NCI-H2227 (cell line): ENCODE results near the gene CD34.
"Not testable (repeated sequence)": the region's sequence is repeated elsewhere in the genome, so short reads cannot be mapped to it uniquely, and the experiment has no call there.

ENCODE experiments used
- DNase-seq: peaks from one replicate; lab custom pipeline; 2025; ENCODE audit not compliant: unreplicated experiment; lab: John Stamatoyannopoulos, UW

The CD34 gene

DNA sequence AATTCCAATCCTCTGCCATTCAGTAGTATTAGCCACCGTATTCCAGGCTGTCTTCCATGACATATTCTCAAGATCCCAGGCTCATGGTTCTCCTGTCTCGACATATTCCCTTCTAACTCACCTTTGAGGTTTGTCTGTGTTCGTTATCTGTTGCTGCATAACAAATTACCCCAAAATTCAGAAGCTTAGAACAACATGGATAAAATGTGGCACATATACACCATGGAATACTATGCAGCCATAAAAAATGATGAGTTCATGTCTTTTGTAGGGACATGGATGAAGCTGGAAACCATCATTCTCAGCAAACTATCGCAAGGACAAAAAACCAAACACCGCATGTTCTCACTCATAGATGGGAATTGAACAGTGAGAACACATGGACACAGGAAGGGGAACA is 33.0 kb downstream of the CD34 start:
- DNase-seq = not testable (repeated sequence)

DNA sequence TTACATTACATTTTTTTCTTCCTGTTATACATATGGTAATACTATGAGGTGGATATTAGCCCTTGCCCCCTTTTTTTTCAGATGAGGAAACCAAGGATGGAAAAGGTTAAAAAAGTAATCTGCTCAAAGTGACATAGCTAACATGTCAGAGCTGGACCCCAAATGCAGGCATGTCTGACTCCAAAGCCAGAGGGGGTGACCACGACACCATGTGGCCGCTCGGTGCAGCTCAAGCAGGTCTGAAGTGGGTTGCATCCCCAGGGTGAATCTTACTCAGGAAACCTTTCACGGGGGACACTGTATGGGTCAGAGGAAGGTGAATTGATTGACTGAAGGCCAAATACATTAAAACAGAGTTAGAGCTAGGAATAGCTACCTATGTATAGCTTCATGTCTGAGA is 34.8 kb downstream of the CD34 start:
- no peak for DNase-seq

DNA sequence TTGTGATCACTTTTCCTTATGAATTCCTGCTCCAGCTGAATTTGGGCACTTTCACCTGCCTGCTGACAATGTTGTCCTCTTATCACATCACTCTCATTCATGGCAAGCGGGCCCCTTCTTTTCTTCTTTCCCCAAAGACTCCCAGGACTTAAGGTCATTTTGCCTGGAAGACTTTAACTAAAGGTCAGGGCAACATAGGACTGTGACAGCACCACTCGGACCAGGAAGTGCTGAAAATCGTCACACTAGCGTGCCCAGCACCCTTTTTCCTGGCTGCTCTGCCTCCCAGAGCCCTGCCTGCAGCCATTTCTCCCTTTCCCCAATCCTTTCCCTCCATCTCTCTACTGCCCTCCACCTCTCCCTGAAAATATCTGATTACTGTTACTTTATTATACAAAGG is 35.4 kb downstream of the CD34 start:
- DNase-seq = no peak

DNA sequence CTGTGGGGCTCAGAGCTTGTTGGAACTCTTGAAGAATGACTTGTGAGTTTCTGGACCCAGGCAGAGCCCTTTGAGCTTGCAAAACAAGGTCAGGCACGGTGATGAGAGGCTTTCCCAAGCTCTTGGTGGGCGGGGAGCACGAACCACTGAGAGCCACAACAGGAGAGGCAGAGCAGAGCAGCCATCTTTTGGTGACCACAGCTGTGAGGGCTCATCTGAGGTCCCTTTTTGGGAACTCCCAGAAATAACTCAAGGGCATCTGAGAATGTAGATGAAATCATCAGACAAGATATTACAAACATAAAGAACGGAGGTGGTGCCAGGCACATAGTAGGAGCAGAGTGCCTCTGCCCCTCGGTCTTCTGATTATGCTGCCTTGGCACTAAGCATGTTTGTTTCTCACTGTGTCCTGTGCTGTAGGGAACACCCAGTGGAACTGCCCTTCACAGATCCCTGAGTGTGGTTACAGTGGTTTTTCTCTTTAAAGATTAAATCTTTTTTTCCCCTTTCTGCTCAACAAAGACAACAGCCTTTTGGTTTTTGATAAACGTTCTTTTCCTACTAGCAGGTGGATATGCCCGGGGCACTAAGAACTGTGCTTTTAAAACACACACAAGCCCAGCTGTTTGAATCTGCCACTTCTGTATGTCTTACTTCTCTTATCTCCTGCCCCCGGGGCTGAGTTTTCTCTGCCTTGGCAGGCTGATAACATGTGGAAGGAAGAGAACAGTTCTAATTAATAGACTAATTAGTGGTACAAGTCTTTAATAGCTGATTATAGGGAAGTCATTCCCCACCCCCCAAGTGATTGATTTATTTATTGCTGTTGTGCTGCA is 37.7 kb downstream of the CD34 start:
- no peak for DNase-seq

DNA sequence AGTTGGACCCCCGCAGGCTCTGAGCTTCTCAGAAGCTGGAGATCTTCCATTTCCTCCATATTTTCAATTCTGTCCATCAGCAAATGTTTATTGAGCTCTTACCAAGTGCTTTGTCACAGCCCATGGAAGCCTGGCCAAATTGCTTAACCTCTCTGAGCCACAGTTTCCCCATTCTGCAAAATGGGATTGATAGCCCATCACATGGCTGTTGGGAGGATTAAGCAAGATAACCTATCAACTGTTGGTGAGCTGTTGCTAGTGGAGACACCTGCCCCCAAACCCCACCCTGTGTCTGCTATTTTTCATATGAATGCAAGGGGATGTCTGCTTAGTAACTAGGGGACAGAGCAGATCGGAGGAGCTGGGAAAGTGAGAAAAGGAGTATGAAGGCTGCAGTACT is 38.3 kb downstream of the CD34 start:
- DNase-seq = no peak

DNA sequence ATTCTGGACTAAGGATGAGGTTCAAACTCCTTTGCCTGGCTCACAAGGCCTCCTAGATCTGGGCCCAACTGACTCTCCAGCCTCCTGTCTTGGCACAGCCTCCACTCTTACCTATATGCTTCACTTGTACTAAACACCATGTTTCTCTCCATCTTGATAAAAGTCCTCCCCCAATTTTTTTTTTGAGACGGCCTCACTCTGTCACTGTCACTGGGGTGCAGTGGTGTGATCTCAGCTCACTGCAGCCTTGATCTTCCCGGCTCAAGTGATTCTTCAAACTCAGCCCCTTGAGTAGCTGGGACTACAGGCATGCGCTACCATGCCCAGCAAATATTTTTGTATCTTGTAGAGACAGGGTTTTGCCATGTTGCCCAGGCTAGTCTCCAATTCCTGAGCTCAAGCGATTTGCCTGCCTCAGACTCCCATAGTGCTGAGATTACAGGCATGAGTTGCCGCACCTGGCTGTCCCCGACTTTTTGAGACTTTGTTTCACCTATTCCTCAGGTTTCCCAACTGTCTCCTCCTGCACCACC is 39.7 kb downstream of the CD34 start:
- DNase-seq = no peak

DNA sequence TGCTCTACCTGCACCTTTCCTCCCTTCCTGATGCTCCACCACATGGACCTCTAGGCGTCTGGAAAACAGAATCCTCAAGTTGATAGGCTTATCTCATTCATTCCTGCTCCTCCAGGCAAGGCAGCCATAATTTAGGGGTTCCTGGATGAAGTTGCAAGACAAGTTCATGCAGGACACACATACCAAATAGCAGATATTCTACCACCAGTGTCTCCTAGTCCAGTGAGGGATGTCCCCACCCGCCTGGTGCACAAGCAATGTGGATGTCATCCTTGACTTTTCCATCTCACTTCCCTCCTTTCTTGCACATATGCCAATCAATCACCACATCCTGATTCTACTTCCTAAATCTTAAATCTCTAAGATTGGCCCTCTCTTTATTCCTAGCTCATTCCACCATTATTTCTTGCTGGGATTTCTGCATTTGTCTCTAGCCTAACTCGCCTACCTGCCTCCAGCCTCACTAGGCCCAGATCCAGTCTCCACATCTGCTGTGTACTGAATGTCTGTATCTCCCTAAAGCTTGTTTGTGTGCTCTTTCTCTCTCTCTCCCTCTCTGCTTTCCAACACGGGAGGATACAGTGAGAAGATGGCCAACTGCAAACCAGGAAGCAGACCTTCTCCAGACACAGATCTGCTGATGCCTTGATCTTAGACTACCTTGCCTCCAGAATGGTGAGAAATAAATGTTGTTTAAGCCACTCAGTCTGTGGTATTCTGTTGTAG is 40.5 kb downstream of the CD34 start:
- DNase-seq = no peak

DNA sequence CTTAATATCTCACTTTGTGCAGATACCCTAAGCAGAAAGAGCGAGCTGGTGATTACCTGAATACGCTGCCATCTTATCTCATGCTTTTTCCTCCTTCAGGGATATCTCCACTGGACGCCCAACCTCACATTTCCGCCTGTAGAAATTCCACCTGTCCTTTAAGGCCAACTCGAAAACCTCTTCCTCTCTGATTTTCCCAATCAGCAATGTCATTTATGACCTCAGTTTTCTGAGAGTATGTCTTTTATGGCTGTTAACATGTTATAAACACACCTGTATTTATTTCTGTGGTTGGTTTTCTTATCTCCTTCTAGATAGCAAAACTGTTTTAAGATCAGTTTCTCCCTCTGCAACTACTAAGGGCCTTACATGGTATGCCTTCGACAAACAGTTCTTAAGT is 41.1 kb downstream of the CD34 start:
- DNase-seq = no peak

DNA sequence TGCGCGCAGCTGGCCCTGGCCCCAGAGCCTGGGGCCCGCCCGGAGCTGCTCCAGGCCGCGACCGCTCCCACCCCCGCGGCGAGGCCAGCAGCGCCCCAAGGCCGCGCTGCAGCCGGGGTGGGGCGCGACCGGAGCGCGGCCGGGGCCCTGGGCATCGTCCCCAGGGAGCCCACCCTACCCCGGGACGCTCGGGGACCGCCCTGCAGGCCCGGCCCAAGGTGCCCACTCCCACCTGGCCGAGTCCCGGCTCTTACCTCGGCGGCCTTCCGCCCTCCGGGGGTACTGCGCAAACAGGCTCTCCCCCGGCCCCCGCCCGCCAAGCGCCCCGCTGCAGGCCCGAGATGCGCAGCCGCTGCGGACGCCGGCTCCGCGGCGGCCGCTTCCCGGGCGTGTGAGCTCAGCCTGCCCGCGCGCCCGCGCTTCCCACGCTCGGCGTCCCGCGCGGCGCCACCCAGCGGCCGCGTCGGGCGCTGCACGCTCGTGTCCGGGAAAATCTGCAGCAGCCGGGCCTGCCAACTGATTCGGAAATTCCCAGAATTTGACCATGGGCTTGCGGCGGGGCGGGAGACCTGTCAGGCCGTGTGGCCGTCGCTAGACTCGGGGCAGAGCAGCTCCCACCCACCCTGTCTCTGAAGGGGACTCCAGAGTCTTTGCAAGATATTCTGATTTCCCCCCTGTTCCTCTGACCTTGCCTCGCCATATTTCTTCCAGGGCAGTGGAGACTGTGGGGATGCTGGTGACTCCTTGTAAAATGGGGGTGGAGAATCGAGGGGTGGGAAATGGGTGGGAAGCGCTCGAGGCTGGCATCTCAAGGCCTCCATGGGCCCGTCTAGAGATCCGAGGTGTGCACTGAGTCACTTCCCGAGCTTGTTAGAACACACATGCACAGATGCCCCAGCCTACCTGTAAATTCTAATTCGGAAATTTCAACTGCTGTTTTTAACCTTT is 41.9 kb downstream of the CD34 start:
- DNase-seq = peak; percentile 91

DNA sequence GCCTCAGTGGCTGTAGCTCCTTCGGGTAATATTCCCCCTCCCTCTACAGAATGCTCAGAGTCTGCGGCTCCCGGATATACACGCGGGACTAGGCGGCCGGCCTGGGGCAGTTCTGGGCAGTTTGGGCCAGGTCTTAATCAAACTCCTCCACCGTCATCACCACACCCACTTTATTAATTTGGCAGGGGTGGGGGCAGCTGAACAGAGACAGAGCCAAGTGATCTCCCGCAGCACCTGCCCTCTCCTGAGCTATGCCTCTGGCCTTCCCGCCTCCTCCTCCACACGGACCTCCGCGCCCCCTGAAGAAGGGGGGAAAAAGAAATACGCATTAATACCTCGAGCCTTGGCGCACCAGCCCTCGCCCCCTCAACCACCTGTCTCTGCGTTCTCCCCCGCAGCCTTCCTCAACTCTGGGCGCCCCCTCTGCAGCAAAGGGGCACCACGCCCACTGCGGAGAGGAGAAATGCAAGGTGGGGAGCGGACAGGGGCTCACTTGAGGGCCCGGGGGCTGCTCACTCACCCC is 42.6 kb downstream of the CD34 start:
- DNase-seq = peak; percentile 42

DNA sequence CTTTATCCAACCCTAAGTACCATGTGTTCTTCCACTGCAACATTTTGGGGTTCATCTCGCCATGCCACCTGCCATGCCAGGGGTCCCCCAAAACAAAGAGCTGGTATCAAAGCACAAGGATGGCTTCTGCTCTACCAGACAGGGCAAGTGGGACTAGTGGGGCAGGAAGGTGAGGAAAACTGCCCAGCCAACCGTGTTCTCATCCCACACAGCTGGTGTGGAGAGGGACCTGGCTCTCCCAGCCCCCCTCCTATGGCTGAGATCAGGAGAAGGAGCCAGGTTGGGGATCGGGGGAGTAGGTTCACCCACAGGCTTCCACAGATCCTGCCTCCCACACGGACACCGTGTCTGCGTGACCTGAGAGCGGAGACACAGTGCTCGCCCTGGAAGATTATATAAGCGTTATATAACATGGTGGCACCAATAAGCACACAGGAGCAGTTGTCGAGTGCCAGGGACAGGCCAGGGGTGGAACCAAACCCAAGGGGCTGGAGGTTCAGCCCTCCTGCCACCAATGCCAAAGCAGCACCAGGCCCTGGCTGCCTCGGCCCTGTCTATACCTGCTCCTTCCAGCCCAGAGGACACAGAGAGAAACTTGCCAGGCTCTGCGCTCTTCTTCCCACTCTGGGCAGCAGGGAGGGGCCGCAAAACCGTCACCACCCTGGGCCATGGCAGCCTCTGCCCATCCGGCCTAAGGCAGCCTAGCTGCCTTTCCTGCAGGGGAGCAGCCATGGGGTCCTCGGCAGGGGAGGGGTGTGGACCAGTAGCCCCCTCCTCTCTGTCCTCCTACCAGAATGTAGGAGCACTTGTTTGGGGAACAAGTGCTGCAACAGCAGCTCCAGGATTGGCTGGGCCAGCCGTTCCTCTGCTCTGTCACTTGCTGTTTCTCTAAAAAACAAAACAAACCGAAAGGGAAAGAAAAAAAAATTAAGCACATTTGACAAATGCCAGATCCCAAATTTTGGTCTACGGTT is 43.5 kb downstream of the CD34 start:
- no peak for DNase-seq

DNA sequence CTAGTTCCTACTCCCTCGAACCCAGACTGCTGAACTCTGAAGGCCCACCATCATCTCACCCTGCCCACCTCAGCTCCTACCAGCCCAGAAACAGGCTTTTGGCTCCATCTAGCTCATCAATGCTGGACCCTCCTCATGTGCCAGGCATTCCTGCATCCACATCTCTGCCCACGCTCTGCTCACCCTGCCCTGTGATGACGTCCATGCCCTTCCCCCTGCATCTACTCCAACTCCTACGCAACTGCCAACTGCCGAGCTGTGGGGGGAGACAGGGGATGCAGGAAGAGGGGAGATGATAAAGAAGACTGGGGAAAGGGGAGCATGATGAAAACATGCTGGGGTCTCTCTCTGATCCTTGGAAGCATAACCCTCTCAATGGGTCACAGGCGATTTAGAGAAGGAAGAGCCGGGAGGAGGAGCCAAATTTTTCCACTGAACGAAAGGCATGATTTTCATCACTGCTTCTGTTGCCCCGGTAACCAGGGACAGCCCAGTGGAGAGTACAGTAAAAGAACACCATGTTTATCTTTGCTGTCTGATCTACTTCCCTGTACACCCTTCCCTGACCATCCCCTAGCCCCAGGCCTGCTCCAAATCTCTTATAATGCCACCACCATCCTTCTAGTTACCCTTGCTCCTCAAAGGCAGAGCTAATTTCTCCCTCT is 44.3 kb downstream of the CD34 start:
- DNase-seq = peak; percentile 65

DNA sequence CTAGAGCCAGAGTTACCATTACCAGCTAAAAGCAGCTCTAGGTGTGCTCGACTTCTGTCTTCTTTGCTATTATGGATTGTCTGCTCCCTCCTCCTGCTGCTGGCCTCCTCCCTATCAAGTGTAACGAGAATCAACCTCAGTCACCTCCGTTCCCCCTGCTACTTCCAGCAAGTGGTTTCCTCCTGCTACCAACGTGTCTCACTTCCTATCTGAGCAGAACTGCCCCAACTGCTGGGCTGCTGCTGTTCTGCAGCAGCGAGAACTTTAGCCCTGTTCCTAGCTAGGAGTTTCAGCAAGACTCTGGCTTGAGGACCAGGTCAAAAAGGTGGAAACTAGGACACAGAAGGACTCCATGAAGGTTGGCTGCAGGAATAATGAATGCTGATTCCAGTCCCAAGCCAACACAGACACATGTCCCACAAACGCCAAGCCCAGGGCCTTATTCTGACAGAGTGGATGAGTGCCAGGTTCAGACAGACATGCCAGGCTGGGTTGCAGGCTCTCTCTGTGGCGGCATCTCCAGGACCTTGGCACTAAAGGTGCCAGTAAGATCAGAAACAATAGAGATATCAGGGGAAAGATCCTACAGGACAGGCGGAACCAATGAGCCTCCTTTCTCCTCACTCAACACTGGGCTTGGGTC is 46.9 kb downstream of the CD34 start:
- no peak for DNase-seq

DNA sequence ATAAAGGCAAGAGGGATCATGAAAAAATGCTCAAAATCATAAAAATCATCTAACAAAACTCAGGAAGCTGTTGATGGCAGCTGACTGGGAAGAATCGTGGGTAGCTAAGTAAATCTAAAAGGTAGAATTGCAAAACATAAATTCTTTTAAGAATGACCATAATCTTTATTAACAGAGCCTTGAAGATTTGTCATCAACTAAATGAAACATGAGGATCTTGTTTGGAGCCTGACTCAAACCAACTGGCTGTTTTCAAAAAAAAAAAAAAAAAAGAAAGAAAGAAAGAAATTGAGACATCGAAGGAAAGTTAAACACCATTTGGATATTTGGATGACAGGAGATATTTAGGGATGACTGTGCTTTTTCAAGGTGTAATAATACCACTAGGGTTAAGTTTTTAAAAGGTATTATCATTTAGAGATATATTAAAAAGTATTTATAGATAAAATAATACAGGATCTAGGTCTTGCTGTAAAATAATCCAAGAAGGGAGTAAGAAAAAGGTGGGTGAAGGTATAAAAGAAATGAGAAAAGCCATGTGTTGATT is 48.6 kb downstream of the CD34 start:
- no peak for DNase-seq

DNA sequence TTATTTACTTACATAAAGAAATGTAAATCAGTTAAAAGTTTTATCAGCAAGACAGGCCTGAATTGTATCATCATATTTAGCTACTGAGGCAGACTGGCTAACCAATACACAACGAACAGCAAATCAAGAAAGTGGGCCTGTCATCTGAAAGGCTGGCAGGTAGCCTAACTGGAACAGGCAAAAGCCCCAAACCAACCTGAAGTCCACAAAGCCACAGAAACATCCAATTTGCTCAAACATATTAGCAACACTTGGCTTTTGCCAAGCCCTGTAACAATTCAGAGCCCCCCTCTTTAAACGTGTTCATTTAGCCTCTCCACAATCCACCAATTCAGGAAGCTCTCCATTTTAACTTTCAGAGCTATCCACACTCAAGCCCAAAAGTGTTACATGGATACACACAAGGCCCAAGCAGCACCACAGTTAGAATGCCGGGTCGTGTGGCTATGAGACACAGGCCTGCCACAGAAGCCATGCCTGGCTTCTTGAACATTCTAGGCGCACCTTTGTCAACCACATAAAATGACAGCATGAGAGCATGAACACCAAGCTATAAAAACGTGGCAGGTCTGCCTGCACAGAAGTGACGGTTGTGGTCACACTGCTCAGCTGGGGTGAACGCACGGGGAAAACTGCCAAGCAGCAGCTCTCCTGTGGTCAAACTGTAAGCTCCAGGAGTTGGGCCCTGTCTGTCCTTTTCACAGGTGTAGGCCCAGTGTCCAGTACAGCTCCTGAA is 49.3 kb downstream of the CD34 start:
- DNase-seq = no peak

DNA sequence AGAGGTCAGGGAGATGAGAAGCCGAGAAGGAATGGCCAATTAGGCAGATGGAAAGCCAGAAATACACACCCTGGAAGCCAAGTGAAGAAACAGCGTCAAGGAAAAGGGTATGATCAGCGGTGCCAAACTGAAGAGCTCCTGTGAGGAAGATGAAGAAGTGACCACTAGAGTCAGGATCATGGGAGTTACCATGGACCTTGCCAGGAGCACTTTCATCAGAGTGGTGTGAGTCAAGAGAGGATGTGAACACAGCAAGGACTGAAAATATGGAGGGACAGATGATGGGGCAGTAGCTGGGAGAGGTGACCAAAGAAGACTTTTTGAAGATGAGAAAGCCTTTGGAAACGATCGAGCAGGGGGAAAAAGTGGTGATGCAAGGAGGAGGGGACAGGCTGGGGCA is 50.4 kb downstream of the CD34 start:
- DNase-seq = no peak

DNA sequence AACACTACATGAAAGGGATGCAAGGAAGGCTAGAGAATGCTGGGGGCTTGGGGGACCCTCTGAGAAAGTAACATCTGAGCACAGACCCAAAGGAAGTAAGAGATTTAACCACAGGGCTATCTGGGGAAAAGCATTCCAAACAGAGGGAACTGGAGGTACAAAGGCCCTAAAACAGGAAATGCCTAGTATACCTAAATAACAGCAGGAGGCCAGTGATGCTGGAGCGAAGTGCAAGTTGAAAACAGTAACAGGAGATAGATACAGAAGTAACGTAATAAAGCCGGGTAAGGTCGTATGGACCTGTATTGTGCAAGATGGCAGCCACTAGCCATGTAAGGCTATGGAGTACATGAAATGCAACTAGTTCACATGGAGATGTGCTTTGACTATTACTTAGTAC is 52.1 kb downstream of the CD34 start:
- no peak for DNase-seq

DNA sequence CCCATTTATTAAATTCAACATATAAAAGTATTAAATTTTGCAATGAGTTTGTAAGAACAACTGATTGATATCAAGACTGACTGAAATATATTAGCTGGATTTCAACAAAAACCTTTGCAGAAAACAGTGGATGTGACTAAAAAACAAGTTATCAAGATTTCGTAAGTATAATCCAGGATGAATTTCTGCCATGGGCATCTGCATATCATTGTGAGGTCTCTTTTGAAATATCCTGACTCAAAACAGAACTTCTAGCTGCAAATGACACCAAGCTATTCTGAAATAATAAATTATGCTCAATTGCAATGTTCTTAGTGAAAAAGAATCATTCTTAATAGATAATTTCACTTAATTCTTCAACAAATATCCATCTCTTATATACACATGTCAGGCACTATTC is 52.6 kb downstream of the CD34 start:
- DNase-seq = no peak
